Stimulated activated CD8-positive, alpha-beta memory T cell treated with anti-CD3 and anti-CD28 coated beads, Interleukin-15, amount 100 ng/mL, for 1 hour (primary cell): ENCODE results near the gene DMWD.
"Not testable (repeated sequence)": the region's sequence is repeated elsewhere in the genome, so short reads cannot be mapped to it uniquely, and the experiment has no call there.

Source experiments
- DNase-seq: peaks from one replicate; pipeline ENCODE4 v3.0.0-alpha.2; 2020; ENCODE audit warnings: low read depth

DMWD gene

DNA sequence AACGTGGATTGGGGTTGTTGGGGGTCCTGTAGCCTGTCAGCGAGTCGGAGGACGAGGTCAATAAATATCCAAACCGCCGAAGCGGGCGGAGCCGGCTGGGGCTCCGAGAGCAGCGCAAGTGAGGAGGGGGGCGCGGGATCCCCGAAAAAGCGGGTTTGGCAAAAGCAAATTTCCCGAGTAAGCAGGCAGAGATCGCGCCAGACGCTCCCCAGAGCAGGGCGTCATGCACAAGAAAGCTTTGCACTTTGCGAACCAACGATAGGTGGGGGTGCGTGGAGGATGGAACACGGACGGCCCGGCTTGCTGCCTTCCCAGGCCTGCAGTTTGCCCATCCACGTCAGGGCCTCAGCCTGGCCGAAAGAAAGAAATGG, 22.8 kb downstream of the DMWD start:
- no peak for DNase-seq

DNA sequence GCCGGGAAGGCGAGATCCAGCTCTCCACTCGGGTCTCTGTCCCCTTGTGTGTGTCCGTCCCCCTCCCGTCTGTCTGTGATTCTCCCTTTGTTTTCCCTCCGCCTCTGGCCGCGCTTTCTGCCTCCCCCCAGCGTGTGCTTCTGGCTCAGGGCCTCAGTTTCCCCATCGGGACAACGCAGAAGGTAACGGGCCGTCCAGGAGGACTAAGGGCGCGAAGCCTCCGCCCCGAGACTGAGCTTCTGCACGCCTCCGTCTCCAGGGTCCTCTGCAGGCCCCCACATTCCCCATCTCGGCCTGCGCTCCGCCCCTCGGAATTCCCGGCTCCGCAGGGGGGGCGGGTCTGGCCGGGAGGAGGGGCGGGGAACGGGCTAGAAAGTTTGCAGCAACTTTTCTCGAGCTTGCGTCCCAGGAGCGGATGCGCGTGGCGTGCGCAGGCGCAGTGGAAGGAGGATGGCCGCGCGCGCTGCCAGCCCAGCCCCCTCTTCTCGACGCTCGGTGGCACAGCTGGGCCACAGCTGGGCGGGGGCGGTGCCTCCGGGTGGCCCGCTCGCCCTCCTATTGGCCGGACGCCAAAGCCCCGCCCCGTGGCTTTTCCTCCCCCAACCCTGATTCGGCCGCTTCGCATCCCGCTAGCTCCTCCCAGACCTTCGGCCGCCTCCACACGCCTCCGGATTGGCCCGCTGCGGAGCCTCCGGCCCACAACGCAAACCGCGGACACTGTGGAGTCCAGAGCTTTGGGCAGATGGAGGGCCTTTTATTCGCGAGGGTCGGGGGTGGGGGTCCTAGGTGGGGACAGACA, 23.5 kb downstream of the DMWD start, which contains the start of gene SIX5:
Gene SIX5 (minus strand): TSS at position 269 of the 799 bp plus-strand sequence. CDS start 408 bp downstream, outside the sequence.
- peak; percentile 78 for DNase-seq

- DNase-seq, result no peak
These were observed 24.0 kb downstream of the DMWD start for GRCh38 chr19:45768655-45768983.

- no peak for DNase-seq
These were observed 24.6 kb downstream of the DMWD start for GRCh38 chr19:45767881-45768654.

GRCh38 chr19:45767410-45767880, 25.2 kb downstream of the DMWD start:
- no peak for DNase-seq

DNA sequence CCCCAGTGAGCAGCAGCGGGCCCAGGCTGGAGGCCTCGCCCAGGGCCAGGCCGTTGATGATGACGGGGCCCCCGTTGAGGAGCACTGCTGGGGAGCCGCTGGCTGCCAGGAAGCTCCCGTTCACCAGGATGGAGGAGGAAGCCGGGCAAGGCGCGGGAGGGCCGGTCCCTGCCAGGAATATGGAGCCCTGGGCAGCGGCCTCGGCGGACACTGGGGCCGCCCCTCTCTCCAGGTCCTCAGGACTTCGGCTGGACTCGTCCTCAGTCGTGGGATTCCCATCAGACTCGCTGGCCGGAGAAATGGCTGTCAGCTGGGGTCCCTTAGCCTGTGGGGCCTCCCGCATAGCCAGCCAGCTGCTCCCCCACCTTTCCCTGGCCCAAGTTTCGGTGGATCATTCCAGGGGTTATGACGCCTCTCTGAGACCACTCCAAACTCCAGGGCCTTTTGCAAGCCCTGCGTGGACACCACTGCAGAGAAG, 25.7 kb downstream of the DMWD start:
- DNase-seq, result no peak

GRCh38 chr19:45766296-45766868, 26.3 kb downstream of the DMWD start:
- DNase-seq, result no peak

DNA sequence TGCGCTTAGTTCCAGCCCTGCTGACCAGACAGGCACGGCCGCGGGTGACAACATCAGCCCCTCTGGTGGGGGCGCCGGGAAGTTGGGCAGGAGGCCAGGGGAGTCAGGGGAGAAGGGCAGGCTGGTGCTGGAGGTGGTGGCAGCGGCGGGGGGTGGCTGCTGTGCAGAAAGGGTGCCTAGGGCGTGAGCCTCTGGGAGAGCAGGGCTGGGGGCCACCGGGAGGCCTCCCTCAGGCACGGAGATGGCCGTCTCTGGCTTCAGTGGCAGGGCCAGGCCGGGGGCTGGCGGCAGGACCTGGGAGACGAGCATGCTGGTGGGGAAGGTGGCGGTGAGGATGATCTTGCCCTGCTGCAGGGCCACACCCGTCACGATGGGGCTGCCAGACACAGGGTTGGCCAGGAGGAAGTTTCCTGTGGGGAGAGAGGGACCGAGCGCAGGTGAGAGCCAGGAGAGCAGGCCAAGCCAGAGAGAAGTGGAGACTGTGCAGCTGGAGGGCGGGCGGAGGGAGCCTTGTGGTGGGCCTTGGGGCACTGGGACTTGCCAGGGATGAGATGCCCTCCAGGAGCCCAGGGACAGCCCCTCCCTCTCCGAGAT, 26.8 kb downstream of the DMWD start:
- DNase-seq, result no peak

DNA sequence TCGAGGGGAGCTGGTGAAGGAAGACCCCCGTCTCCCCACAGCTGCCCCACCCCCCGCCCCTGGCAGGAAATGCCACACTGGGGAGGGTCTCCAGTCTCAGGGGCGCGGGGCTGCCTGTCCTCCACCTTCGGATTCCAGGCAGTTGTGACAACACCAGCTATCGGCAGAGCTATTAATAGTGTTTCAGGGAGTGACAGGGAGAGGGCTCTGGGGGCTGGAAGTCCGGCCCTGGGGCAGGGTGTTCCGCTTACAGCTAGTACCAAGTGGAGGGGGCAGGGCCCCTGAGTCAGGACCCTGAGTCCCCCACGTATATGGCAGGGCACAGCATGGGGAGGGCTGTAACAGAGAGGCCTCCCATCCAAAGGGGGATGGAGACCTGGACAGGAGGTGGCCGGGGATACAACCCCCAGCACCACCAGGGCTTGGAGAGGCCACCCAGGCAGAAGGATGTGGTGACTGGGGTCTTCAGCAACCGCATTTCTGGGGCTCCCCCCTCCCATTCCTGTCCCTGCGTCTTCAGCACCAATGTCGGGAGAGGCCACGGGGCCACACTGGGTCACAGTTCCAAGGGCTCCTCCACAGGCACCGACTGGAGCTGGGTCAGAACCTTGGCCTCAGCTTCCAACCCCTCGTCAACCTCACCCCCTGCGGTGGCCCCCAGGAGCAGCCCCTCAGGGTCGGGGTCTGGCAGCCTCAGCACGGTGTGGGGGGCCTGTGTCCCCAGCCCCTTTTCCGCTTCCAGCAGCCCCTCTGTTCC, 27.5 kb downstream of the DMWD start:
- no peak for DNase-seq

DNA sequence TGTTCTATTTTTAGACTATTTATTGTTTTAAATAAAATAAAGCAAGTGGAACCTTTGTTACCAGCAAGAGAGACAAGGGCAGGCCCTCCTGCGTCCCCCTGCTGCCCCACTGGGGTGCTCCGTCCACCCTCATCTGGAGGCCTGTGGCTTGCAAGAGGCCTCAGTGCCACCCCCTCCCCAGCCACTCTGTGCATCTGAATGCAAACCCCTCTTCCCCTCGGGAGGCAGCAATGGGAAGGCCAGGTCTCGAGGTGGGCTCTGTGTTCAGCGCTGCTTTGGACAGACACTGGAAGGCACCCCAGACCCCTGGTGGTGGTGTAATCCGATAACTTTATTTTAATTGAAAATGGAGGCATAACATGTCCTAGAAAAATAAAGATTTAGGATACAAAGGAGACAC, 28.2 kb downstream of the DMWD start:
- DNase-seq, result no peak

GRCh38 chr19:45763691-45764294, 28.9 kb downstream of the DMWD start:
- no peak for DNase-seq

DNA sequence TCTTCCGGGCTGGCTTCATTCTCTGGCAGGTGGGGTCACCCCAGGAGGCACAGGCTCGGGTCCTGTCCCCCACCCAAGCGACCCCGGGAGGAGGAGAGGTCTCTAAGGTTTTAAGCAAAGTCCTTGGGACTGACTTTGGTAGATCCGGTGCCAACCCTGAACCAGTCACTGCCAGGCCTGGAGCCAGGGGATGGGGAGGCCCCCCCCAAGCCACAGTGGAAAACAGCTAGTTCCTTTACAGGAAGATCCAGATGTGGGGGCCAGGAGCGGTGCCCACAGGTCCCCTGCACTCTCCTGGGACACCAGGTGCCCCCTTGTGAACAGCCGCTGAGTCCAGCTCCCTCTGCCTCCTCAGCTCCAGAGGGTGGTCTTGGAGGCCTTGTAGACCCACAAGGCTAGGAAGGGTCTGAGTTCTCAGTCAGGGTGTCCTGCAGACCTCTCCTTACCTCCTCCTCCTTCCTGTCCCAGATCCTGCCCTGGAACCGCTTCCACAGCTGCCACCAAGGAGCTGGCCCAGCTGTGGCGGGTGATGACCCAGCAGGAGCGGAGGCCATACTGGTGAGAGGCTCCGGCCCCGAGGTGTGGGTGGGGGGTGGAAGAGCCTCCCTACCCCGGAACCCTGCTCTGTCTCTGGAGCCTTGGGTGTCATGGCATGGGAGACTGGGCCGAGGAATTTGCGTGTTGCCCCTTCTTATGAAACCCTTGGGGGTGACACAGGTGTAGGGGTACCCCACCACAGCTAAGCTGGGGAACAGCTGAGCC, 29.6 kb downstream of the DMWD start:
- no peak for DNase-seq

DNA sequence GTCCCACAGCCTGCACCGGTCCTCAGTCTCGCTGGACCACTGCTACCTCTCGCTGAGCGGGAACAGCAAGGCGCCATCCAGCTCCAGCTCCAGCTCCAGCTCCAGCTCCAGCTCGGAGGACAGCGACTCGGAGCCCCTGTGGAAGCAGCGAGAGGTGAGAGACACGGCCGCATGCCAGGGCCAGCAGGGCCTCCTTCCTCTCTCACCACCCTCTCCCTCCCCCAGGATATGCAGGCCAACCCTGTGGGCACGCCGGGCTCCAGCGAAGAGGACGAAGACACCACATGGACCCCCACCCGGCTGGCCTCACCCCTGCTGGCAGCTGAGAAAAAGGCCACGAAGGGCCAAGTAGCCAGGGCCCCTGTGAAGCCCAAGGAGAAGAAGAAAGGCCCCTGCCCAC, 30.9 kb downstream of the DMWD start:
- DNase-seq, result no peak

- no peak for DNase-seq
These were observed 33.7 kb downstream of the DMWD start for GRCh38 chr19:45758921-45759320.

DNA sequence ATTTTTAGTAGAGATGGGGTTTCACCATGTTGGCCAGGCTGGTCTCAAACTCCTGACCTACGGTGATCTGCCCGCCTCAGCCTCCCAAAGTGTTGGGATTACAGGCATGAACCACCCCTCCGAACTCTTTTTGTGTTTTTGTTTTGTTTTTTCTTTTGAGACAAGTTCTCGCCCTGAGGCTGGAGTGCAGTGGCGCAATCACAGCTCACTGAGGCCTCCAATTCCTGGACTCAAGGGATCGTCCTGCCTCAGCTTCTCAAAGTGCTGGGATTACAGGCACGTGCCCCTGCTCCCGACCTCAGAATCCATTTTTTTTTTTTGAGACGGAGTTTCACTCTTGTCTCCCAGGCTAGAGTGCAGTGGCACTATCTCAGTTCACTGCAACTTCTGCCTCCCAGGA, 35.0 kb downstream of the DMWD start:
- no peak for DNase-seq

DNA sequence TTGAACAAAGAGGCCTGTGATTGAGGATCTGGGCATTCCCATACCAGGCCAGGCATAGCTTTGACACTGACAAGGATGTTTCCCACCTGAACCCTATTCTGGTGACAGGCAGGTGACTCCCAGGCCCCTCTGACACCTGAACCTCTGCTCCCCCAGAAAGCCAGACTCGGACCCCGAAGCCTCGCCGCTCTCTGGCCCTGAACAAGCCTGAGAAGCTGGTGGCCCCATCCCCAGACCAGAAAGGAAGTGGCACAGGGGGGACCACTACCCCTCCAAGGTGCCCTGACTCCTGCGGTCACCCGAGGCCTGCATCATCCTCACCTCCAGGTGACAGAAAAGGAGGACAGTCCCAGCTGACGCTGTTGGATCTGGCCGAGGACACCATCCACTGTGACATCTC, 38.3 kb downstream of the DMWD start:
- DNase-seq, result no peak

DNA sequence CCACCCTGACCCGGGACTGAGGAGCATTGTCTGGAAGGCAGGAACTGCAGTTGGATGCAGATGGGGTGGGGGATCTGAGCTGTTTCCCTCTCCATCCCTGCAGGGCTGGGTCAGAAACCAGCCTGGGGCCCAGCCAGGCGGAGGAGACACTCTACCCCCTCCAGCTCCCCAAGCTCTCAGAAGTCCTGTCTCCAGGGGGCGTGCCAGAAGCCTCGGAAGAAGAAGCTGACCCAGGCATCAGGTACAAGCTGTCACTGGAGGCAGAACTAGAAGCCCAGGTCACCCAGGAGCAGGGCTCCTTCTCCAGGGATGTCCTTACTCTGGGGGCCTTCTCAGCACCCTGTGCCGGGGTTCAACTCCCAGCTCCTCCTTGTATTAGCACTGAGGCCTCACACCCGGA, 39.1 kb downstream of the DMWD start:
- DNase-seq, result no peak

GRCh38 chr19:45752639-45753038, 40.0 kb downstream of the DMWD start:
- DNase-seq, result no peak

- not testable (repeated sequence) for DNase-seq
These were observed 41.2 kb downstream of the DMWD start for GRCh38 chr19:45751483-45751882.

DNA sequence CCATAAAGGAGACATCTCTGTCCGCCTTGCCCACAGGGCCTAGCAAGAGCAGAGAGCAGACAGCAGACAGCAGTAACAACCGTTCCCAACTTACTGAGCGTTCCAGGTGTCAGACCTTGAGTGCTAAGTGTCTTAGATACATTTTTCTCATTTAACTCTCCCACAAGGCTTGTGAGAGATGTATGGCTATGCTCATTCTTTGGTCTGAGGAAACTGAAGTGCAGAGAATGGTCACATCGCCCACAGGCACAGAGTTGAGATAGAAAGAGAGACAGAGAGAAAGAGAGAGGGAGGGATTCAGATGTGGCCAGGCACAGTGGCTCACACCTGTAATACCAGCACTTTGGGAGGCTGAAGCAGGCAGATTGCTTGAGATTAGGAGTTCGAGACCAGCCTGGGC, 45.1 kb downstream of the DMWD start:
- no peak for DNase-seq

DNA sequence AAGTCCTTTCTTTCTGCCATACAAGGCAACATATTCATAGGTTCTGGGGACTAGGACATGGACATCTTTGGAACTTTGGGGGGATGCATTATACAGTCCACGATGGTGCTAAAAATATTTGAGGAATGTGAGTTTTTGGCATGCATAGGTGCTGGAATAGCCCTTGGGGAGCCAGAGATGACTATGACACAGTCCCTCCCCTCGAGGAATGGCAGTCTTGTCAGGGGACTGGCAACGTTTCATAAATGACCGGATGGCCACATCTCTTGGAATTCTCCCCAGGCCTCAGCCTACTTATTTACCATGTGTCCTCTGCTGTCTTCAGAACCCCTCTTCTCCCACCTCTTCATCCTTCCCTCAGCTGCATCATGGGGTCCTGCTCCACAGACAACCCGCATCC, 45.8 kb downstream of the DMWD start:
- no peak for DNase-seq
